ENCODE results near the gene MORC1.
"Not testable (repeated sequence)": the region's sequence is repeated elsewhere in the genome, so short reads cannot be mapped to it uniquely, and the experiment has no call there.

MORC1 gene

GRCh38 chr3:109149078-109149477 is 31.1 kb upstream of the MORC1 start:
- H3K4me3 ChIP-seq (ENCODE audit: low read length) = no peak overlapping the region
- TF ChIP-seq, protein P1, sequence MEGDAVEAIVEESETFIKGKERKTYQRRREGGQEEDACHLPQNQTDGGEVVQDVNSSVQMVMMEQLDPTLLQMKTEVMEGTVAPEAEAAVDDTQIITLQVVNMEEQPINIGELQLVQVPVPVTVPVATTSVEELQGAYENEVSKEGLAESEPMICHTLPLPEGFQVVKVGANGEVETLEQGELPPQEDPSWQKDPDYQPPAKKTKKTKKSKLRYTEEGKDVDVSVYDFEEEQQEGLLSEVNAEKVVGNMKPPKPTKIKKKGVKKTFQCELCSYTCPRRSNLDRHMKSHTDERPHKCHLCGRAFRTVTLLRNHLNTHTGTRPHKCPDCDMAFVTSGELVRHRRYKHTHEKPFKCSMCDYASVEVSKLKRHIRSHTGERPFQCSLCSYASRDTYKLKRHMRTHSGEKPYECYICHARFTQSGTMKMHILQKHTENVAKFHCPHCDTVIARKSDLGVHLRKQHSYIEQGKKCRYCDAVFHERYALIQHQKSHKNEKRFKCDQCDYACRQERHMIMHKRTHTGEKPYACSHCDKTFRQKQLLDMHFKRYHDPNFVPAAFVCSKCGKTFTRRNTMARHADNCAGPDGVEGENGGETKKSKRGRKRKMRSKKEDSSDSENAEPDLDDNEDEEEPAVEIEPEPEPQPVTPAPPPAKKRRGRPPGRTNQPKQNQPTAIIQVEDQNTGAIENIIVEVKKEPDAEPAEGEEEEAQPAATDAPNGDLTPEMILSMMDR (conservative IDR thresholded peaks at IDR 0.05; ENCODE audit: low read length) = no peak
- DNase-seq (ENCODE audit: low read depth) = no peak

- DNase-seq (ENCODE audit: low read depth) = no peak
- no peak overlapping the region for H3K4me3 ChIP-seq (ENCODE audit: low read length)
- TF ChIP-seq, protein P1 (conservative IDR thresholded peaks at IDR 0.05; ENCODE audit: low read length) = no peak
Observed at GRCh38 chr3:109143646-109144045, 25.7 kb upstream of the MORC1 start.

GRCh38 chr3:109140318-109140717 is 22.4 kb upstream of the MORC1 start:
- no peak for DNase-seq (ENCODE audit: low read depth)
- TF ChIP-seq, protein P1 (conservative IDR thresholded peaks at IDR 0.05; ENCODE audit: low read length) = no peak
- H3K4me3 ChIP-seq (ENCODE audit: low read length) = no peak overlapping the region

DNA sequence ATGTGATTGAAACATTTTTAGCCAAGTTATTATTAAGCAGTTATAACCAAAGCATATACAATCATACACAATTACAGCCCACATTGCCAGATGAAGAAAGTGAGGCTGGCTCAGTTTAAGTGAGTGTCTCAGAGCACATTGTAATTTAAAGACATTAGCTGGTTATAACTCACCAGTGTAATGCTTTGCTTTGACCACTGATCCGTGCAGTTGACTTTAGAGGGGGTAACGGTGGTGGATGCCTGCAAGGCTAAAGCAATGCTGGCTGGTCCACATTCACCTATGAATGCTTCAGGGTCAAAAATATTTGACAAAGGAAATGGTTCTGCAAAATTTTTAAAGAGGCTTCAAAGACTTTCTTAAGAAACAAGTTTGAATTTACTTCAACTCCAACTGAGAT is 19.8 kb upstream of the MORC1 start:
- TF ChIP-seq, protein P1 (conservative IDR thresholded peaks at IDR 0.05; ENCODE audit: low read length) = no peak
- DNase-seq (ENCODE audit: low read depth) = no peak
- no peak overlapping the region for H3K4me3 ChIP-seq (ENCODE audit: low read length)

DNA sequence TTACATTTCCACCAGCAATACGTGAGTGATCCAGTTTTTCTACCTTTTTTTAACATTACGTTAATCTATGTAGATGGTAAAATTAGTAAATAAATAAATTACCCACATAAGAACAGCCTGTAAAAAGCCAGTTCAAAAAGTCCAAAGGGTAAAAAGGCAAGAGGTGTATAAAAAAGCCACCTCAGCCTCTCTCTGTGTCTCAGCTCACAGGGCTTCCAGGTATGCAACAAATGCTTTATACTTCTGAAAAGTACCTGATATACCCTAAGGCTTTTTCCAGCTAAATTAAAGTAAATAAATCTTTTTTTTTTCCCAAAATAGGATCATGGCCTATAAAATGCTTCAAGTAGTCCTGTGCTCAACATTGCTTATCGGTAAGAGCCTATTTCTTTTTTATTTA is 18.6 kb upstream of the MORC1 start, which contains the start of gene C3orf85:
Gene C3orf85, plus strand, starts transcription at position 197 of the 400 bp plus-strand sequence. Its CDS starts 129 bp downstream, at position 326.
- TF ChIP-seq, protein P1 (conservative IDR thresholded peaks at IDR 0.05; ENCODE audit: low read length) = no peak
- no peak within 1 kb of the TSS for H3K4me3 ChIP-seq (ENCODE audit: low read length)

GRCh38 chr3:109133474-109133816 is 15.5 kb upstream of the MORC1 start:
- not testable (repeated sequence) for DNase-seq (ENCODE audit: low read depth); H3K4me3 ChIP-seq (ENCODE audit: low read length)

More for the DNA sequence above, 18.6 kb upstream of the MORC1 start, which contains the start of gene C3orf85:
- no peak for DNase-seq (ENCODE audit: low read depth)

DNA sequence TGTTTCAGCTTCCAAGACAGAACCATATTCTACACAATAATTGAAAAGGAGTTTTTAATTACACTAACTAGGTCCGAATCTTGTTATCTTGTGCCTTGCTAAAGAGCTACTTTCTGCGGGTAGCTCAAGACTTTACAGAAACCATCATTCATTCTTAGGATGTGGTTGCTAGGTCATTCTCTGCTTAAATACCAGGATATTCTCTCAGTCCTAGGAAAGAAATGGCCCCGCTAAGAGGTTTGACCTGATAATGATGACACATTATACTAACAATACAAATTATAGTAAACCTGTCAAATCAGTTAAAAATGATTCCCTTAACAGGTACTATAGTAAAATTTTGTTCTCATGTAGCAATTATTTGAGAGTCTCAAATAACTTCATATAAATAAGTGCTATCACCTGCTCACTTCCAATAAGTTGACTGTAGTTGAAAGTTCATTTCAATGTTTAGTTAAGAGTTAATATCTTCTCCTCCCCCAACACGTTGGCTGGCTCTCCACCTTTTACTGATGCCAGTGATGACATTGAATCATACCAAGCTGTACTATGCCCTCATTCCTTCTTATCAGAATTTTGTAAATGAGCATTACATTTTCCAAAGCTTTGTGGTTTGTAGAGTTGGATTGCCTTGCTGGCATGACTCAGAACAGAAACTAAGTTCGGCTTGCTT is 15.0 kb upstream of the MORC1 start:
- TF ChIP-seq, protein P1 (conservative IDR thresholded peaks at IDR 0.05; ENCODE audit: low read length) = no peak
- no peak for DNase-seq (ENCODE audit: low read depth)
- H3K4me3 ChIP-seq (ENCODE audit: low read length) = no peak overlapping the region

Data from AG10803 (cell line).